ENCODE results near the gene DLG1. TPM values are rescaled to one million over a fixed set of nuclear protein-coding genes. Genes with fewer than 3 reads are reported as not detected.

DLG1 gene
- total and polyA plus RNA-seq, 9 of the 15 experiments (the other 6 are each of a cell fraction or from before 2014, with no cell fraction given), result 9.4 to 63.5 (median 43.6) TPM

DNA sequence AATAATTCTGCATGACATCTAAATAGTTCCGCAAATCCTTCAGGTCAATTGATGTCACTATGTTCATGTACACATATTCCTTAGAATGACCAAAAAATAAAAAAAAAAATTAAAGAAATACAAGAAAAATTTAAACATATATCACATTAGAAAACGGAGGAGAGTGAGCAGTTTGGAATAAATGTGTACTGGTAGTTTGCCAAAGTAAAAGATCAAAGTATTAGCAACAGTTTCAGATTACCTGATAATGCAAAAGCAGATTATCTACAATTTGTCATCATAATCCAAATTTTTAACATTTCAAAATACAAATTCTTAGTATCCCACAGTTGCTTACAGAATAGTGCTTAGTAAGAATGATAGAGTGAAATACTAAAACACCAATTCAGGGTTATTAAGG is 1.9 kb downstream of the DLG1 start:
- intact Hi-C loops (cut with micrococcal nuclease), result no loop called here
- WGBS (ENCODE audit: insufficient coverage, low coverage, missing lambda C conversion rate), result 34% methylated on average over 2 of the region's 2 CpGs

DNA sequence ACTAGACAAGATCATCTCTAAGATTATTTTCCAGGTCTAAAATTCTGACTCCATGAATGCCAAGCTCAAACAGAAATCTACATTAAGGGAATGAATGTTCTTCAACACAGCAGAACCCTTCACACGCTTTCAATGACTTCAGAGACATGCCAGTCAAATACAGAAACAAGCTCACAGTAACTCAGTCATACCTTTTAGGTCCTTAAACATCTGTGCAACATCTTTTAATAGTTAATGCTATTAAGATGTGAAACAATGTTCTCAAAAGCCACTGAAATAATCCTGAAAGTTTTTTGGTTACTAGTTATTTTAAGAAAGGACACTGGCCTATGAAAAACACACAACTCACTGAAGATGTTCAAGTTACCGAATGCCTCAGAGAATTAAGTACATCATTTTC is 2.5 kb downstream of the DLG1 start:
- ATAC-seq (no peak), DNase-seq (ENCODE audit: extremely low read depth in 1 of 4, low spot score in 3 of 4) (no peak), FAIRE-seq (no peak)
- in situ Hi-C loops (cut with MboI) (no loop called here), intact Hi-C loops (cut with micrococcal nuclease) (no loop called here)
- ChIA-PET POLR2A (interaction anchor here (0.6 to 1.1 kb wide), 2 partner anchors 13 to 194 kb away, joined by 3 to 4 read pairs; no protein-coding TSS in a partner anchor), CTCF (ENCODE audit: low intra/inter-chr PET ratio) (no interaction called here)
- Histone ChIP-seq H4K20me1 (replicated peaks; ENCODE audit: control insufficient read depth, insufficient read depth, low read length) (no peaks in the 10 kb centered on the region), H3K9me3 (replicated peaks; ENCODE audit: control insufficient read depth, insufficient read depth, low read depth, low read length) (no peaks in the 10 kb centered on the region), H3K4me2 (ENCODE audit: insufficient read depth, low read length) (peak overlapping the region; percentile 19; the same call in 1 of the 2 replicates), H3K27me3 (ENCODE audit: control insufficient read depth in 2 of 2, insufficient read depth in 2 of 2, low read length in 2 of 2) (no peaks in the 10 kb centered on the region), H3K4me3 (no peak overlapping the region), H3K4me1 (replicated peaks in 1 of 2; ENCODE audit: control insufficient read depth in 2 of 2, insufficient read depth in 2 of 2, low read length in 2 of 2) (peaks cover 10 to 11% of the 10 kb centered on the region in 2 experiments; a peak in 4 of 5 replicates), H2AFZ (ENCODE audit: low read depth, low read length) (no peak overlapping the region), H3K79me2 (ENCODE audit: control insufficient read depth, insufficient read depth, low read length) (peaks cover 67% of the 10 kb centered on the region), H3K27ac (ENCODE audit: extremely low read depth, low read depth, low read length) (no peak overlapping the region), H3K9me1 (ENCODE audit: control insufficient read depth, insufficient read depth, low read length) (no peaks in the 10 kb centered on the region), H3K36me3 (ENCODE audit: control insufficient read depth, insufficient read depth, low read length) (peaks cover 49% of the 10 kb centered on the region), H3K9ac (ENCODE audit: insufficient read depth in 1 of 2, low read depth in 2 of 2, low read length in 2 of 2) (peak overlapping the region in 1 of 2 experiments; percentile 84; a peak in 1 of 4 replicates)
- TF ChIP-seq PKNOX1 (IDR thresholded peaks at IDR 0.05), result peak; percentile 29
- no peak for TF ChIP-seq FOXO4 (CRISPR knock-in tag; IDR thresholded peaks at IDR 0.05)
- BruUV-seq (replicated peaks), result no TSS peak
- 55% methylated on average over 2 of the region's 2 CpGs for WGBS (ENCODE audit: insufficient coverage, low coverage, missing lambda C conversion rate)

More for the DNA sequence above, 1.9 kb downstream of the DLG1 start:
- Histone ChIP-seq H3K27me3 (ENCODE audit: control insufficient read depth in 2 of 2, insufficient read depth in 2 of 2, low read length in 2 of 2) (no peaks in the 10 kb centered on the region), H3K27ac (ENCODE audit: extremely low read depth, low read depth, low read length) (no peak overlapping the region; the same call in 2 of the 3 replicates), H3K4me3 (peak overlapping the region; percentile 88), H3K9me3 (replicated peaks; ENCODE audit: control insufficient read depth, insufficient read depth, low read depth, low read length) (no peaks in the 10 kb centered on the region), H2AFZ (ENCODE audit: low read depth, low read length) (no peak overlapping the region), H3K4me2 (ENCODE audit: insufficient read depth, low read length) (peak overlapping the region; percentile 92), H3K79me2 (ENCODE audit: control insufficient read depth, insufficient read depth, low read length) (peaks cover 60% of the 10 kb centered on the region), H3K4me1 (replicated peaks in 1 of 2; ENCODE audit: control insufficient read depth in 2 of 2, insufficient read depth in 2 of 2, low read length in 2 of 2) (peaks cover 10 to 11% of the 10 kb centered on the region in 2 experiments; a peak in 4 of 5 replicates), H3K9me1 (ENCODE audit: control insufficient read depth, insufficient read depth, low read length) (no peaks in the 10 kb centered on the region), H3K36me3 (ENCODE audit: control insufficient read depth, insufficient read depth, low read length) (peaks cover 43% of the 10 kb centered on the region), H4K20me1 (replicated peaks; ENCODE audit: control insufficient read depth, insufficient read depth, low read length) (no peaks in the 10 kb centered on the region), H3K9ac (ENCODE audit: insufficient read depth in 1 of 2, low read depth in 2 of 2, low read length in 2 of 2) (peak overlapping the region in 1 of 2 experiments; percentile 84; a peak in 2 of 4 replicates)
- TF ChIP-seq DPF2 (IDR thresholded peaks at IDR 0.05) (0 out of 2 replicates have a peak, but pooled peaks have one; percentile 2), ZNF263 (CRISPR knock-in tag; IDR thresholded peaks at IDR 0.05; ENCODE audit: borderline replicate concordance) (no peak), TAF9B (IDR thresholded peaks at IDR 0.05; ENCODE audit: partially characterized antibody) (peak; percentile 13), ZFPM2 (CRISPR knock-in tag; IDR thresholded peaks at IDR 0.05) (no peak), HDAC3 (IDR thresholded peaks at IDR 0.05; ENCODE audit: borderline replicate concordance, partially characterized antibody) (peak; percentile 11)
- no peak for FAIRE-seq
- ATAC-seq, result no peak
- ChIA-PET CTCF (ENCODE audit: low intra/inter-chr PET ratio) (interaction anchor here (1.6 kb wide), 1 partner anchor 39 kb away, joined by 5 read pairs; no protein-coding TSS in a partner anchor), POLR2A (interaction anchor here (0.6 kb wide), 1 partner anchor 47 kb away, joined by 3 read pairs; no protein-coding TSS in a partner anchor)
- no peak for DNase-seq (ENCODE audit: extremely low read depth in 1 of 4, low spot score in 3 of 4)
- no TSS peak for BruUV-seq (replicated peaks)
- in situ Hi-C loops (cut with MboI), result no loop called here
